HG02588 (cell line): Measurements from ENCODE around the gene ZKSCAN1.

Source experiments
- ATAC-seq: cut with Tn5 transposase; IDR thresholded peaks from one replicate; pipeline ENCODE4 v1.9.1; 2021; ENCODE audit warnings: mild to moderate bottlenecking, moderate library complexity; ENCODE audit not compliant: unreplicated experiment

ZKSCAN1 gene

DNA sequence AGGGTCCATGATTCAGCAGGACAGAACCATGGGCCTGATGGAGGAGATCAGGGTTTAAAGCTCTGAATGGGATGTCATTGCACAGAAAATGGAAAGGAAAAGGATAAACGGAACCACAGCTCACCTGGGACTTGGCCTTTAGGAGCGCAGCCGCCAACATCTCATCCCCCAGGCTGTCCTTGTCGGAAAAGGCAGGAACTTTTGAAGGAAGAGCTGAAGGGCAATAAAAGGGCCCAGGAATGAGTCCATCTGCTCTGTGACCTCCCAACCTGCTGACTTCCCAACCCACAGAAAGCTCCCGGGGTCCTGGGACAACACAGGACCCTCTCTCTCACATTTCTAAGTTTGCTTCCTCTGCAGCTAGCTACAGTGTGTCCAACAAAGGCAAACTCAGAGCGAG is 60.0 kb downstream of the ZKSCAN1 start:
- no peak for ATAC-seq

DNA sequence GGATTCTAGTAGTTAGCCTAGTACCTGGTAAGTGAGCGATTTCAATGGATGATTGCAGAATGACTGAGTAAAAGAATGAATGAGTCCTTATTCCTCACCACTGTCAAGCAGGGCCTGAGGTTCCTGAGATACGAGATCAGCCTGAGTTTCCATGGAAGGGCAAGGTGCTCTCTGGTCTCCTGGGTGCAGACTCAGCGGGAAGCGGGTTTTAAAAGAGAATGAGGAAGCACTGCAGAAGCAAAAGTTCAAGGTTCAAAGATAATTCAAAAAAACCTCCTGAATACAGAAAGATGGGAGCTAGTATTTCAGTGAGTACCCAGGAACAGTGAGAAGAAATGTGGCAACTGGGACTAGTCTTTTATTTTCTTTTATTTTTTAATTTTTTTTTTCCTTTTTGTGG is 61.8 kb downstream of the ZKSCAN1 start:
- no peak for ATAC-seq

DNA sequence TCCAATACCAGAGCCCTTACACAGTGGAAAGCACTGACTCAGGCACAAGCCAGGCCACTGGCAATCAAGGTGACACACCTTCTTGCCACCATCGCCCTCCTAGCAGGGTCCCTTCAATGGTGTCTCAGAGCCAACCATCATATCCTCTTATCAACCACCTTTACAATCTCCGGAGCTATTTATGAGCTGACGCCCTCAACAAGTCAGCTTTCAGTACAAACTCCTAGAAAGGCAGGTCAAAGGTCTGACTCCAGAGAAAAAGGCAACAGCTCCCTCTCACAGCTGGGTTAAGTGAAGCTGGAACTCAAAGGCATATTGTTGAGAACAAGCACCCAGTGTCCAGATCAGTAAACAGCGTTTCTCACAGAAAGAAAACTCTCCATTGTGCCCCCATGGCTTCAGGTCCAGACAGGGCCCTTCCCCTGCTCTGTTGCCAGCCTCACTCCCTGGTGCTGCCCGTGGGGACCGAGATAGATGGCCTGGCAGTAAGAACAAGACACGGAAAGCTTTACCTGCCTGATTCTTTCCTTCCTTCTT is 63.7 kb downstream of the ZKSCAN1 start:
- no peak for ATAC-seq

DNA sequence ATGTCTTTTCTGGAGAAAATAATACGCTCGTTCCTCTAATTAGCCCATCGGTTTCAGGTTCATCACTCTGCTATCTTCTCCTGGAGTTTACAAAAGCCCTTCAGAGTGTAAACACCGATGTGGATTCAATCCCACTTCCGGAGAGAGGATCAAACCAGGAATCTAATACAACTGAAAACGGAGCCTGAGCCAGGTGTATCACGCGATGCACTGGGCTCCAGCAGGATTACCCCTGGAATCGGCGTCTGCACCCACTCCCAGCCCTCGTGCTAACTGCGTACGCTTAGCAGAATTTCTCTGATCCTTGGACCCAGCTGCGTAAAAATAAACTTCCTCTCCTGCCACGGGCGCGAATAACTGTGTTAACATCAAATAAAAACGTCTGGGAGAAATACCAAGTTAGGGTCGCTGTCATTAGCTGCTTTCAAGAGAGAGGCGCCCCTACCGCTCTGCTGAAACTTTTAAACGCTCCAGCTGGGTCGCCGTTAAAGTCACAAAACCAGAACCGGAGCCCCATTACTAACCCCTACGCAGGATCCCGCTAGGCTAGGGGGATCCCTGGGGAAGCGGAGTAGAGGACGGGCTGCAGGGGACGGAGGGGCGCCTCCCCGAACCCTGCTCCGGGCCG is 65.6 kb downstream of the ZKSCAN1 start:
- ATAC-seq: no peak

DNA sequence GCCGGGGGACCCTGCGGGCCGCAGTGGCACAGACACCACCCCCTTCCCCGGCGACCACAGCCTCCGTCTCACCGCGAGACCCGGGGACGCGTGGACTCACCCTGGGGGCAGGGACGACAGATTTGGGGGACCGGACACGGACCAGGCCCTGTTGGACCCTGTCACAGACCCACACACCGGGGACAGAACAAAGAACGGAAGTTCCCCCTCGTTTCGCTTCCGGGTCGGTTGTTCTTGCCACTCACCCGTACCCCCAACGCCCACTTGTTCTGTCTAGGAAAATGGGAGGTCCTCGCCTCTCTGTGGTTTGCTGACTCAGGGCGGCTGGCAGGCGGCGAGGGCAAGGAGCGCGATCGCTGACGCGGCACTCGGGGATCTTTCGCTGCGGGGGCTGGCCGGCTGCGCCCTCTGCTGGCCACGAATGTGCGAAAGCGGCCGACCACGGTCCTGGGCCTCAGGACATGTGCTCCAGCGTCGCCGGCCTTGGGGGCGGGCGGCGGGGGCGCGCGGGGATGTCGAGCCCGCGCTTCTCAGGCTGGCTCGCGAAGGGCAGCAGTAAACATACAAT is 66.2 kb downstream of the ZKSCAN1 start, which contains the start of gene ZNF3:
Gene ZNF3 (minus strand): TSS at position 189 of the 568 bp plus-strand sequence. CDS start 4,366 bp downstream, outside the sequence.
- peak; percentile 82 for ATAC-seq

GRCh38 chr7:100082978-100083377 is 67.6 kb downstream of the ZKSCAN1 start:
- no peak for ATAC-seq

- ATAC-seq: no peak
These were observed 70.1 kb downstream of the ZKSCAN1 start for GRCh38 chr7:100085515-100085914.

DNA sequence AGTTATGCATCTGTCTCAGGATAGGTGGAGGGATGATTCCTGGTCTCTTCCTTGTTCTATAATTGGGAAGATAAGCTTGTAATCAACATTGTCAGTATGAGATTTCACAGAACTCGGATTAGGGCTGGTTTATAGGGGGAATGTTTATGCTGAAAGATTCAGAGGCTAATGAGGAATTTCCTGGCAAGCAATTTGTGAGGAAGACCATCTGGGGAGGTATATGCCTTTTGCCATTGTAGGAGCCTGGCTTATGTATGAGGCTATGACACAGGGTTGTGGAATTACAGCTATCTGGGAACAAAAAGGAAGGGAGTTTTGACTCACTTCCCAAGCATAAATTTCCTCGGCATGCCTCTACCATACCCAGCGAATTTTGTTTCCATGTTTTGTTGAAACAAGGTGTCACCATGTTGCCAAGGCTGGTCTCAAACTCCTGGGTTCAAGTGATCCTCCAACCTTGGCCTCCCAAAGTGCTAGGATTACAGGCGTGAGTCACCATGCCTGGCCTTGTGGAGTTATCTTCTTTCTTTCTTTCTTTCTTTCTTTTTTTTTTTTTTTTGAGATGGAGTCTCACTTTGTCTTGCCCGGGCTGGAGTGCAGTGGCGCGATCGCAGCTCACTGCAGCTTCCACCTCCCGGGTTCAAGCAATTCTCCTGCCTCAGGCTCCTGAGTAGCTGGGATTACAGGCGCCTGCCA is 71.8 kb downstream of the ZKSCAN1 start:
- ATAC-seq: no peak

DNA sequence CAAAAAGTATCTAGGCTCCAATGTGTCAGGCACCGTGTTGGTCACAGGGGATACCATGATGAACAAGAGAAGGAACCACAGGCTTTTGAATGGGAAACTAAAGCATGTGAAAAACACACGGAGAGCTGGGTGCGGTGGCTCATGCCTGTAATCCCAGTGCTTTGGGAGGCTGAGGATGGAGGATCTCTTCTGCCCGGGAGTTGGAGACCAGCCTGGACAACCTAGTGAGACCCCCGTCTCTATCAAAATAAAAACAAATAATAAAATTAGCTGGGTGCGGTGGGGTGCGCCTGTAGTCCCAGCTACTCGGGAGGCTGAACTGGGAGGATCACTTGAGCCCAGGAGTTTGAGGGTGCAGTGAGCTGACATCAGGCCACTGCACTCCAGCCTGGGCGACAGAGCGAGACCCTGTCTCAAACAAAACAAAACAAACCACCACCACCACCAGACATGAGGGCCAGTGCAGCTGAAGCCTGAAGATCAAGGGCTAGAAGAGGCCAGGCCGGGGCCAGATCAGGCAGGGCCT is 72.8 kb downstream of the ZKSCAN1 start:
- peak; percentile 16 for ATAC-seq

- ATAC-seq: peak; percentile 67
These were observed 73.4 kb downstream of the ZKSCAN1 start, which contains the start of gene COPS6 for GRCh38 chr7:100088621-100089457. Gene COPS6, plus strand, starts transcription at chr7:100088969. Its CDS starts 22 bp downstream, at chr7:100088991.

- ATAC-seq: no peak
These were observed 74.2 kb downstream of the ZKSCAN1 start for GRCh38 chr7:100089458-100090196.

- no peak for ATAC-seq
These were observed 75.4 kb downstream of the ZKSCAN1 start for GRCh38 chr7:100090527-100091410.
